Testis (tissue), 3 donors: ENCODE data around the gene RAB3C. TPM values are rescaled to one million over a fixed set of nuclear protein-coding genes. Genes with fewer than 3 reads are reported as not detected.
"Not testable (repeated sequence)": the region's sequence is repeated elsewhere in the genome, so short reads cannot be mapped to it uniquely, and the experiment has no call there.

Experiments
- DNase-seq: peaks from one replicate; pipeline ENCODE4 v3.0.0-alpha.2; 2019
- H3K27ac ChIP-seq, 2 donors: fragments of 200-600 bp; sonication (generic); one replicate each; pipeline ENCODE4 v1.5.1; 2019
- H3K27me3 ChIP-seq: fragments of 200-600 bp; sonication (generic); one replicate; pipeline ENCODE4 v1.5.1; 2019
- H3K36me3 ChIP-seq: fragments of 200-600 bp; sonication (generic); one replicate; pipeline ENCODE4 v1.5.1; 2017; ENCODE audit warnings: low read depth; ENCODE audit errors: missing control alignments
- H3K4me1 ChIP-seq: fragments of 200-600 bp; sonication (generic); one replicate; pipeline ENCODE4 v1.5.1; 2019
- H3K4me3 ChIP-seq, 2 donors: fragments of 200-600 bp; sonication (generic); one replicate each; pipeline ENCODE4 v1.5.1; 2017 to 2019
- H3K9me3 ChIP-seq: fragments of 200-600 bp; sonication (generic); one replicate; pipeline ENCODE4 v1.5.1; 2017
- CTCF ChIP-seq, 3 experiments: fragments of 450-650 bp in 2 of 3; fragments of 200-600 bp in 1 of 3; sonication (generic) in 1 of 3; IDR thresholded peaks; one replicate each; pipeline ENCODE4 v1.5.1; 2016 to 2019; ENCODE audit warnings: antibody characterized with exemption in 3 of 3, mild to moderate bottlenecking in 2 of 3, moderate library complexity in 1 of 3
- POLR2A ChIP-seq: fragments of 450-650 bp; IDR thresholded peaks from one replicate; pipeline ENCODE4 v1.6.1; 2017; ENCODE audit warnings: antibody characterized with exemption, mild to moderate bottlenecking, moderate library complexity
- WGBS, 2 donors: methylation state at CpG; one replicate each; pipeline ENCODE4 v1.1.5; 2018; 5-methylcytosine and 5-hydroxymethylcytosine counted together
- intact Hi-C: fragments of 100-400 bp; cut with DNase I; formaldehyde crosslinking; loops from one replicate; pipeline ENCODE4 v1.15.1; 2023; ENCODE audit warnings: low total_unique reads
- polyA plus RNA-seq: library from polyadenylated mRNA; stranded (reverse); fragments of 350-450 nt; fragmentation: Illumina TruSeq; extraction: RNeasy Lipid Tissue Mini Kit (QIAGEN cat#74804); gene quantifications from one replicate; pipeline ENCODE4 v1.2.3, GENCODE V29; 2014; ENCODE audit warnings: low read depth, low replicate concordance; ENCODE audit not compliant: insufficient read depth
- total RNA-seq, 2 donors: library from RNA; depleted of rRNA; stranded (reverse); fragments of >200 nt; gene quantifications; one replicate each; pipeline ENCODE4 v1.2.3, GENCODE V29; 2016

RAB3C gene
- total and polyA plus RNA-seq, 3 donors from 2014 or later = 0.47 to 2.5 (median 1.8) TPM

- H3K36me3 ChIP-seq = no peaks in the 10 kb centered on the region
- no peak overlapping the region for H3K4me3 ChIP-seq
- H3K27ac ChIP-seq = no peak overlapping the region
- intact Hi-C loops = no loop called here
- no peaks in the 10 kb centered on the region for H3K9me3 ChIP-seq
- H3K27me3 ChIP-seq = no peaks in the 10 kb centered on the region
- DNase-seq = no peak
- TF ChIP-seq CTCF (IDR thresholded peaks at IDR 0.05) = no peak
- TF ChIP-seq POLR2A = no peak
- no peaks in the 10 kb centered on the region for H3K4me1 ChIP-seq
Measured at GRCh38 chr5:58595952-58596351, 13.1 kb downstream of the RAB3C start.

GRCh38 chr5:58598440-58598839 is 15.6 kb downstream of the RAB3C start:
- WGBS, 2 donors = 86 to 97% methylated on average over 1 of the region's 1 CpG
- TF ChIP-seq CTCF (IDR thresholded peaks at IDR 0.05) (no peak), POLR2A (no peak)
- H3K4me1 ChIP-seq = no peaks in the 10 kb centered on the region

GRCh38 chr5:58599217-58599616 is 16.3 kb downstream of the RAB3C start:
- no peak for TF ChIP-seq POLR2A
- TF ChIP-seq CTCF (IDR thresholded peaks at IDR 0.05) = no peak
- Histone ChIP-seq H3K27ac (no peak overlapping the region), H3K4me3 (no peak overlapping the region), H3K36me3 (no peaks in the 10 kb centered on the region), H3K9me3 (no peaks in the 10 kb centered on the region), H3K27me3 (no peaks in the 10 kb centered on the region), H3K4me1 (no peaks in the 10 kb centered on the region)
- intact Hi-C loops = no loop called here
- WGBS, 2 donors = 68 to 79% methylated on average over 1 of the region's 1 CpG
- no peak for DNase-seq

More at GRCh38 chr5:58598440-58598839, 15.6 kb downstream of the RAB3C start:
- H3K9me3 ChIP-seq = no peaks in the 10 kb centered on the region
- H3K27ac ChIP-seq = no peak overlapping the region
- no peaks in the 10 kb centered on the region for H3K27me3 ChIP-seq
- H3K36me3 ChIP-seq = no peaks in the 10 kb centered on the region
- no peak overlapping the region for H3K4me3 ChIP-seq
- DNase-seq = no peak
- intact Hi-C loops = no loop called here

- intact Hi-C loops, H3K27ac ChIP-seq, H3K9me3 ChIP-seq, H3K27me3 ChIP-seq, H3K36me3 ChIP-seq, H3K4me1 ChIP-seq, H3K4me3 ChIP-seq, DNase-seq: not testable (repeated sequence)
- 79% methylated on average over 2 of the region's 2 CpGs for WGBS, 2 donors
Measured at GRCh38 chr5:58600613-58601012, 17.7 kb downstream of the RAB3C start.

GRCh38 chr5:58602889-58603288 is 20.0 kb downstream of the RAB3C start:
- H3K27ac ChIP-seq, DNase-seq, H3K36me3 ChIP-seq, H3K4me3 ChIP-seq, H3K27me3 ChIP-seq, intact Hi-C loops, H3K4me1 ChIP-seq, H3K9me3 ChIP-seq: not testable (repeated sequence)
- WGBS, 2 donors = 95 to 99% methylated on average over 4 of the region's 4 CpGs

GRCh38 chr5:58606064-58606463 is 23.2 kb downstream of the RAB3C start:
- 62 to 73% methylated on average over 3 to 4 of the region's 4 CpGs for WGBS, 2 donors
- Histone ChIP-seq H3K36me3 (no peaks in the 10 kb centered on the region), H3K4me1 (no peaks in the 10 kb centered on the region), H3K27ac (no peak overlapping the region), H3K27me3 (no peaks in the 10 kb centered on the region), H3K4me3 (no peak overlapping the region), H3K9me3 (no peaks in the 10 kb centered on the region)
- intact Hi-C loops = no loop called here
- TF ChIP-seq CTCF (IDR thresholded peaks at IDR 0.05) (no peak), POLR2A (no peak)
- DNase-seq = no peak
